Left lobe of liver (tissue), 2 donors: Measurements from ENCODE around the gene TMEM266. TPM values are rescaled to one million over a fixed set of nuclear protein-coding genes. Genes with fewer than 3 reads are reported as not detected.

Source experiments
- ATAC-seq: fragments of 200-7000 bp; cut with Tn5 transposase; one replicate; pipeline ENCODE4 v1.9.1; 2020; ENCODE audit warnings: mild to moderate bottlenecking, moderate library complexity
- DNase-seq: peaks from one replicate; pipeline ENCODE4 v3.0.0-alpha.2; 2020; ENCODE audit warnings: low spot score
- total RNA-seq: library from RNA; stranded (reverse); gene quantifications from one replicate; pipeline ENCODE4 v1.2.1, GENCODE V29; 2021
- donor health status: DM: no; HTN: no; CAD: no; lungs with moderate emphysema.
- donor health status: DM: no; HTN: yes; CAD: no.

Gene TMEM266
- total RNA-seq, 1 donor from 2014 or later: not detected

GRCh38 chr15:76160426-76161152 lies 100.8 kb downstream of the TMEM266 start:
- ATAC-seq (no peak), DNase-seq (no peak)

- no peak for DNase-seq
Measured at GRCh38 chr15:76161153-76162035, 101.6 kb downstream of the TMEM266 start.

DNA sequence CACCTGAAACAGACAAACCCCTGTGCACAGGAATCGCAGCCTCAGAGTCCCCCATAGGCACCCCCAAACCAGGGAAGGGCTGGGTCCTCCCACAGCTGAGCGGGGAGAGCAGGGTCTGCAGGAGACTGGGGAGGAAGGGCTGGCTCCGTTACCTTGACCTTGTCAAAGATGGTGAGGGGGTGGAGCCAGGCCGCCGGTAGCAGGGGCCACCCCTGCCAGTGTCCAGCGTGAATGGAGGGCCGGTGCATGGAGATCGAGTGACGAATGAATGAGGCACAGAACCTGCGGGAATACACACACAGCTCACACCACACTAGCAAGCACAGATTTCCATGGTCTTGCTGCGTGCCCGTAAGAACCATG lies 102.2 kb downstream of the TMEM266 start:
- DNase-seq (no peak), ATAC-seq (no peak)

More at GRCh38 chr15:76161153-76162035, 101.6 kb downstream of the TMEM266 start:
- ATAC-seq: no peak

DNA sequence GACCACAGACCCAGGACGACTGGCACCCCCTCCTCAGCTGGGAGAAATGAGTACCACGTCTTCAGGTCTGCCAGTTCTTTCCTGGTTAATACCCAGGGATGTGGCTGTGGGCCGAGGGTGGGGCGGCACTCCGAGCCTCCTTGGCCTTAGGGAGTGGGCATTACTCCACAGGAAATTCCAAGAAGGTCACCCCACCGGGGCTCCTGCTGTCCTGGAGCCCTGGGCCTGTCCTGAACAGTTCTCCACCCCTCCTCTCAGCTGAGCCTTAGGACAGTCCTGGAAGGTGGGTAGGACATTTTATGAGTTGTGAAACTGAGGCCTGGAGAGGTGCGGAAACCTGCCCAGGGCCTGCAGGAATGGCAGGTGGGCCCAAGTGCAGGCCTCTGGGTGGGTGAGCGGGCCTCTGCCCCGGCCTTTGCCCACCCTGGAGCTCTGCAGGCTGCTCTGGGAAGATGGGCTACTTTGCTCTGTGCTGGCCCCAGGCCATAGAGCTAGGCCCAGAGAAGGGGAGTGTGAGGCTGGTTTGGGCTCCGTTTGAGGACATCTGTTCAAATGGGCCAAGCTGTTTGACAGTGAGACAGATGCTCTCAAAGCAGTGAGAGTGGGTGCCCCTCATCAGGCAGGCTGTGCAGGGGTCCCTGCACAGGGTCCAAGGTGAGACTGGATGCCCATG lies 103.1 kb downstream of the TMEM266 start:
- DNase-seq (no peak), ATAC-seq (no peak)

- peak; percentile 50 for ATAC-seq
- DNase-seq: no peak
Measured at GRCh38 chr15:76163457-76164295, 103.9 kb downstream of the TMEM266 start.

GRCh38 chr15:76164602-76165001 lies 104.8 kb downstream of the TMEM266 start:
- no peak for DNase-seq
- ATAC-seq: no peak

GRCh38 chr15:76165951-76166350 lies 106.2 kb downstream of the TMEM266 start:
- ATAC-seq: no peak
- DNase-seq: no peak

DNA sequence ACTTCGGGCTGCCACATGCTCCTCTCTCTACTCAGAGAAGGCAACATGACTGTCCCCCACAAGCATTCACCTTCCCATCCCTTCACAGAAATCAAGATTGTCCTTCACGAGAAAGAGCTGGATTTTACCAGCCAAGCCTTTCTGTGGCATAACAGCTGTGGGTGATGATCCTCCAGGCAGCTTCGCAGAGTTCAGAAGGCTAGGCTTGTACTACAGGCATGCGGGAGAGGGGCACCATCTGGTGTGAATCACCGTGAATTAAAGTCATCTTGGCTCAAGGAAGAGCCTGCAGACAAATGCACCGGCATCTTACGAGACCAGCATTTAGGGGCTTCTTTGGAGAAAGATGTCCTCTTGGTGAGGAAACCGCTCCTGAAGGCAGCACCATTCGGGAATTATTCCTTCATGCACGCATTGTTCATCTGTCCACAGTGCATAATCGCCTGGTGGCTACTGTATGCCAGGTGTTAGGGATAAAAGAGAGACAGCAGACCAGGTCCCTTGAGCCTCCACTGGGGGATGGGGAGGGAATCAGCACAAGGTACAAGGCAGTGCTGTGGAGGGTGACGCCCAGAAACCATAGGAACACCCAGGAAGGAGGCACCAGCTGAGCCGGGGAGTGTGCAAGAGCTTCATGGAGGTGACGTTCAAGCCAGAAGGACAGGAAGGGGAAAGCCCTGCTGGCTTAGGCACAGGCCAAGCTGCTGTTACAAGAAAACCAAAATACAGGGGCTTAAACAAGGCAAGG lies 108.6 kb downstream of the TMEM266 start:
- ATAC-seq (no peak), DNase-seq (no peak)

- DNase-seq (no peak), ATAC-seq (peak; percentile 43)
Measured at GRCh38 chr15:76169018-76169417, 109.2 kb downstream of the TMEM266 start.

- ATAC-seq (peak; percentile 25), DNase-seq (no peak)
Measured at GRCh38 chr15:76169911-76170800, 110.4 kb downstream of the TMEM266 start.

GRCh38 chr15:76172782-76173181 lies 113.0 kb downstream of the TMEM266 start:
- ATAC-seq: no peak

GRCh38 chr15:76173317-76173834 lies 113.6 kb downstream of the TMEM266 start:
- ATAC-seq (no peak), DNase-seq (no peak)

More at GRCh38 chr15:76172782-76173181, 113.0 kb downstream of the TMEM266 start:
- DNase-seq: no peak

DNA sequence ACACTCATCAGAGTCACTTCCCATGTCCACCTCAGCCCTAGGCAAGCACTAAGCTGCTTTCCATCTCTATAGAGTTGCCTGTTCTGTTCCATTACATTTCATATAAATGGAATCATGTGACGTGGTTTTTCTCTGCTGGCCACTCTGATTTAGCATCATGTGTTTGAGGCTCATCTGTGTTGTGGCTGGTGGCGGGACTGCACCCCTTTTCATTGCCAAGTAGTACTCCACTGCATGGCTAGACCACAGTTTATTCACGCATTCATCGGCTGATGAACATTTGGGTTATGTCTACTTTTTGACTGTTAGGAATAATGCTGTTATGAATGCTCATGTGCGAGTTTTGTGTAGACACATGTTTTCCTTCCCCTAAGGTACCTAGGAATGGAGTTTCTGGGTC lies 114.9 kb downstream of the TMEM266 start:
- ATAC-seq (no peak), DNase-seq (no peak)

- DNase-seq: no peak
- no peak for ATAC-seq
Measured at GRCh38 chr15:76175442-76175841, 115.7 kb downstream of the TMEM266 start.

DNA sequence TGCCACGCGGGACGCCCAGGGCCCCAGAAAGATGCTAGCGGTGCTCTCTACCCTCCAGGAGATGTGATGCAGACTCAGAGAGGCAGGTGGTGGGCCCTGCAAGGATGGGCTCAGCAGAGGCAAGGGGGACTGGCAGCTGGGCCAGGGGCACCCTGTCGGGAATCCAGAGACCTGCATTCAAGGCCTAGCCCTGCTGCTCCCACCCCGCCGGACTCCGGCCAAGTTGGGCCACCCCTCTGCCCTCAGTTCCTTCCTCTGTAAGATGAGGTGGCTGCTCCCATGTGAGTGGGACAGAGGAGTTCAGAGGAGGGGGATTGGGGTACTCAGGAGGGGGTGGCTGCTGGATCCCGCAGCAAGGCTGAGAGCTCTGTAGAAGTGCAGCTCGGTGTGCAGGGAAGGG lies 116.3 kb downstream of the TMEM266 start:
- ATAC-seq (no peak), DNase-seq (no peak)

DNA sequence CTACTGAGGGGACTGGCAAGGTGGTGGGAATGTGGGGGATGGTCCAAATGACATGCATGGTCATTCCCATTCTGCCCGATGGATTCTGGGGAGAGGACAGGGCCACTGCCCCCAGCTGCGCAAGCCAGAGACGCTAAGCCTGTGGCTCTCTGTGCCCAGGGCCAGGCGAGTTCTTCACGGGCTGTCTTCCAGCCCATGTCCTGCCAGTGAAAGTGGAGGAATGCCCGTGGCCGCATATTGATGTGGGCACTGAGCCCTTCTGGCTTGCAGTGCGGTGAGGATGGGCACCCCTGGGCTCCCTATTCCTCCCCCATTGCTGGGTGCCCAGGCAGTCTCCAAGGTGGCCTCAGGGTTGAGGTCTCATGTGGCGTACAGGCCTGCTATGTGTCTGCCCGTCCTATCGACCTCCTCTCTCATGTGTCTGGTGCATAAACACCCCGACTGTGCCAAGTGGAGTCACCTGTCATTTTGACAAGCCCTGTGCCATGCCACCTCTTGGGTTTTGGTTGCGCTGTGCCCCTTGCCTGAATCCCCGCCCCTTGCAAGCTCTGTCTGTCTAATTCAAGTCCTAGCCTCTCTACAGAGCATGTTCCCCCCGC lies 116.8 kb downstream of the TMEM266 start:
- DNase-seq: no peak
- no peak for ATAC-seq

DNA sequence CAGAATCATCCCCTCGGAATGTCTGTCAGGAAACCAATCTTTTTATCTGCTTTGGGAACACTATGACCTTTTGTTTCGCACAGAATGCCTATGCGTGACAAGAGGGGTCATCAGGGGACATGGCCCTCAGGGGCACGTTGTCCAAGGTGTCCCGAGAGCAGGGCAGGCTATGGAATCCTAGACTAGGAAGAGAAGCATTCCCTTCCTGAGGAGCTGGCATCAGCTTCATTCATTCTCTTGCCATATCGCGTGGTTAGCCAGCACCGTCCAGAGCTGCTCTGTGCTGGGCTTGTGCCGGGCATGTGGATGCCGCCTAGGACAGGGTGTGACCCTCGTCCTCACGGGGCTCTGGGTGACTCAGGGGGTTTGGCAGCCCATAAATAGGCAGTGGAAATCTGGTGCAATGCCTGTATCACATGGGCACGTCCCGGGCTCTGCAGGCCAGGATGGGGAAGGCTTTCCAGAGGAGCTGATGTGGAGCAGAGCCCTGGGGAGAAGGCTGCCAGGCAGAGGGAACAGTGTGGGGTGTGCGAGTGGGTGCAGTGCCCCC lies 117.8 kb downstream of the TMEM266 start:
- ATAC-seq (peak; percentile 20), DNase-seq (no peak)
